HG03439 (cell line): ENCODE measurements around the gene OXLD1.
A peak's percentile ranks its signal among the peaks of the same experiment; 100 is the strongest.

Source experiments
- ATAC-seq: cut with Tn5 transposase; IDR thresholded peaks from one replicate; pipeline ENCODE4 v1.9.1; 2021; ENCODE audit warnings: mild to moderate bottlenecking, moderate library complexity; ENCODE audit not compliant: unreplicated experiment

The OXLD1 gene

DNA sequence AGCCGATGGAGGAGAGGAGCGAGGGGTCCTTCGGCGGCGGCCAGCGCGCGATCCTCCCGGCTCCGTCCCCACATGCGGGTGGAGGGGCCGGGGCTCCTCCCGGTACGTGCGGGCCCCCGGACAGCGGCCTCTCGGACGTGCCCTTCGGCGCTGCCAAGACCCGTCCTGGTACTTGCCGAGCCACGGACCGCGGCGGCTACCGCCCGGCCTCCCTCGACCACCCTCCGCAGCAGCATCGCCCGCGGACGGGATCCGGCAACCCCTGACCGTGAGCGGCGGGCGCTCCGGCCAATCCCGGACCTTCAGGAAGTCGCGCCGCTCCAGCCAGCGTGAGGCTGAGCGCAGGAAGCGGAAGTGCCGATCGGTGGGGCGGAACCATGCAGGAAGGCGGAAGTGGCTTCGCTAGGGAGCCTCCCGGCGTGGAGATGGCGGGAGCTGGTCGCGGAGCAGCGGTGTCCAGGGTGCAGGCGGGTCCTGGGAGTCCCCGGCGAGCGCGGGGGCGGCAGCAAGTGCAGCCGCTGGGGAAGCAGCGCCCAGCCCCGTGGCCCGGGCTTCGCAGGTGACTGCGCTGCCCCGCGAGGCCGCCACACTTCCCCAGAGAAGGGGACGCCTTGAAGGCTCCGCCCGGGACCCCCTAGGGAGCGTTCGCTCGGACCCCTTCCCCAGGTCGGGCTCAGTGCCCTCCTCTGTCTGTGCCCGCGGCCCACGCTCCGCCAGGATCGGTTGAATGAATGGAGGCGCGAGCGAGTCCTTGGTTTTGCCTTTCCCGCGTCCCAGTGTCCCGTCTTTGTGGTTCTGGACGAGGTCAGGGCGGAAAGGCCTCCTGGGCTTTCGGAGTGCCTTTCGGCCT is at the start of gene OXLD1, which contains the start of gene CCDC137:
TSS of gene OXLD1 (minus strand) at position 264 of the 850 bp plus-strand sequence. CDS start at position 236, 28 bp downstream.
TSS of gene CCDC137 (plus strand) at position 396 of the 850 bp plus-strand sequence. CDS start at position 426, 30 bp downstream.
- ATAC-seq, result peak; percentile 90

DNA sequence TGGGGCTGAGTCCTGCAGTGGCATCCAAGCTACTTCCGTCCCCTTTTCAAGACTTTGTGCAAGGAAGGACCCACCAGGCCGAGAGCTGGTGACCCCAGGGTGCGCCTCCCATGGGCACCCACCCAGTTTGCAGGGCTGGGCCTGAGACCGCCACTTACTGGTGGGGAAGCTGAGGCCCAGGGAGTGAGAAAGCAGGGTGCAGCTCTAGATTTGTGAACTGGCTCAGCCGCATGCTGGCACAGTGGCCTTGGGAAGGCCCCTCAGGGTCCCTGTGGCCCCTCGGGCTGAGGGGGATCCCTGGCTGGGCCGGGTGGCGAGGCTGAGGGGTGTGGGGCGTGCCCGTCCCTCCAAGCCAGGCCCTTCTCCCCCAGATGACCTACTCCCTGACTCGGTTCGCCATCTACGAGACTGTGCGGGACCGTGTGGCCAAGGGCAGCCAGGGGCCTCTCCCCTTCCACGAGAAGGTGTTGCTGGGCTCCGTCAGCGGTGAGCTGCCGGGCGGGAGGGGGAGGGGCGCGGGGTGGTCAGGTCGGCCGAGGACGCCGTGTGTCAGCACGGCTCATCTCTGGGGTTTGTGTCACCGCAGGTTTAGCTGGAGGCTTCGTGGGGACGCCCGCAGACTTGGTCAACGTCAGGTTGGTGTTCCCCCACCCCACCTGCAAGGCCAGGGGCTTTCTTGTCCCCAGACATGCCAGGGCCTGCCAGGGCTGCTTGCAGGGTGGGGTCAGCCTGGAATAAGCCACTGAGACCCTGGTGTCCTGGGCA is 48.9 kb upstream of the OXLD1 start:
- no peak for ATAC-seq

DNA sequence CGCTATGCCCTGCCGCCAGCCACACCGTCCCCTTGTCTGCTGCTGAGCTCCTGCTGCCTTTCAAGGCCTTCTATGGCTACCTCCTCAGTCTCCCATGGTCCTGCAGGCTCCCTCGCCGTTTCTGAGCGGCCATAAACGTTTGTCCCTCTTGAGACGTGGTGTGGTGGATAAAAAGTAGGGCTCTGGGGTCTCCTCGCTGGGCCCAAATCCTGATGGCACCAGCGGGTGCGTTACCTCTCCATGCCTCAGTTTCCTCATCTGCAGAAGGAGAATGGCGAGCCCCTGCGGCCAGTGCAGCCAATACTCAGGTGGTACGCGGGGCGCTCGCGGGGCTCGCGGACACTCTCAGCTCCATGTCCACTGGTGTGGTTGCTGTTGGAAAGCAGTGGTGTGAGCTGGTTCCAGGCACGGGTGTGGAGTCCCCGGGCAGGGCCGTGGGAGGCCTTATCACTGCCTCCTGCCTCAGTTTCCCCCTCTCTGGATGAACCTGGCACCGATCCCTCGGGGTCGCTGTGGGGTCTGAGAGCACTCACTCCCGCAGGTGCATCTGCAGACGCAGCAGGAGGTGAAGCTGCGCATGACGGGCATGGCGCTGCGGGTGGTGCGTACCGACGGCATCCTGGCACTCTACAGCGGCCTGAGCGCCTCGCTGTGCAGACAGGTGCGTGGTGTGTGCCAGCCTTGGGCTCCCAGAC is 48.2 kb upstream of the OXLD1 start:
- no peak for ATAC-seq

DNA sequence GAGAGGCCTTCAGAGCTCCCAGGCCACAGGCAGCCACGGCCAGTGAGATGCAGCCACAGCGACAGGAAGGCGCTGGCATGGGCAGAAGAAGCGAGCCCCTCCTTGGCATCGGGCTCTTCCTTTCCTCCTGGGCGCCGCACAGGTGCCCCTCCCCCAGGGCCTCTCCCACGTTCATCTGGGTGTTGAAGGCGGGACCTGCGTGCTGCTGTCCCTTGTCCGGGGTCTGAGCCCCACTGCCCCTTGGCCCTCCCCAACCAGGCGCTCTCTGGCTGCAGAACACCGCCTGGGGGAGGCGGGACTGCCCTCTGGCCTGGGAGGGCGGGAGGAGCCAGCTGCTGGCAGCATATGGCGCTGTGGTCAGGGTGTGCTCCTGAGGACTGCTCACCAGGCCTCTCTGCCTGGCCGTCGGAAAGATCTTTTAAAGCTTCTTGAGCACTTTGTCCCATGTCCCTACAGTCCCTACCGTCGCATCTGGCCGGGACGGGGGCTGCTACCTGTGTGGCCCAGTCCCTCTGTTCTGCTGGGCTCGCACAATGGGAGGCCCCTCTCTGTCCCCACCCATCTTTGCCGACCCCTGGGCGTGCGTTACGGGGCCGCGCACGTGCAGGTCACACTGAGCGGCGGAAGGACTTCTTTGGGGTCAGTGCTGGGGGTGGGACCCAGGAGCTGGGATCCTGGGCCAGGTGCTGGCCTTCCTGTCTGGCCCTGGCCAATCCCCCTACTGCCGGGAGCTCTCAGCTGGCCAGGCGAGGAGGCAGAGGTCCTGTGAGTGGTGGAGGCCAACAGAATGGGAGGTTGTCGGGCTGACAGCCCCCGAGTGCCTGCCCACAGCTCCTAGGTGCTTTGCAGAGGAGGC is 47.4 kb upstream of the OXLD1 start:
- ATAC-seq, result no peak

- ATAC-seq, result no peak
Measured at GRCh38 chr17:81713004-81713555, 46.7 kb upstream of the OXLD1 start.

DNA sequence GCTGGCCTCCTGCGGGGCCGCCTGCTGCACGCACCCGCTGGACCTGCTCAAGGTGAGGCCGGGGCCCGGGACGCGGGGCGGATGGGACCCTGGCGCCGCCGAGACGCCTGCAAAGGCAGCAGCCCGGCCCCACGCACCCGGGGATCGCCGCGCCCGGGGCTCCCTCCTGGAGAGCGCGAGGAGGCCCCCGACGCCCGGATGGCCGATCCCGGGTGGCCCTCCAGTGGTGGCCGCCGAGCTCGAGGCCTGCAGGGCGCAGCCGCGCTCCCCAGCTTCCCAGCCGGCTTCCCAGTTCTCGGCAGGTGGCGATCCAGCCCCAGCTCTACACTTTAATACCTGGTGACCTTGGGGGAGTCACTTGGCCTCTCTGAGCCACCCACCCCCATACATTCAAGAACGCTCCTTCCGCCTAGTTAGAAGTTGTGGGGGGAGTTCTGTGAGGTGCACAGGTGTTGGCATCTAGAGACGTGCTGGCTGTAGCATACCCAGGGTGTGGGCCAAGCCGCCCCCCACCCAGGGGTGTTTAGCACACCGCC is 46.1 kb upstream of the OXLD1 start:
- no peak for ATAC-seq

- ATAC-seq, result peak; percentile 75
Measured at GRCh38 chr17:81711814-81712467, 45.5 kb upstream of the OXLD1 start, which contains the start of gene SLC25A10. Gene SLC25A10 (plus strand): TSS chr17:81712284. CDS start chr17:81712427, 143 bp downstream.

GRCh38 chr17:81710514-81711308 is 44.3 kb upstream of the OXLD1 start:
- ATAC-seq, result no peak

GRCh38 chr17:81708739-81709185 is 42.4 kb upstream of the OXLD1 start:
- no peak for ATAC-seq

- no peak for ATAC-seq
Measured at GRCh38 chr17:81707725-81708646, 41.6 kb upstream of the OXLD1 start.

GRCh38 chr17:81706757-81707624 is 40.6 kb upstream of the OXLD1 start:
- ATAC-seq, result no peak

- ATAC-seq, result no peak
Measured at GRCh38 chr17:81706232-81706611, 39.8 kb upstream of the OXLD1 start.

GRCh38 chr17:81705518-81706231 is 39.3 kb upstream of the OXLD1 start:
- no peak for ATAC-seq

- ATAC-seq, result peak; percentile 3
Measured at GRCh38 chr17:81703747-81704654, 37.6 kb upstream of the OXLD1 start.
